Measurements from ENCODE around the gene DPYSL5. TPM values are rescaled to one million over a fixed set of nuclear protein-coding genes. Genes with fewer than 3 reads are reported as not detected.

DPYSL5 gene
- total RNA-seq, 1 donor = not detected

DNA sequence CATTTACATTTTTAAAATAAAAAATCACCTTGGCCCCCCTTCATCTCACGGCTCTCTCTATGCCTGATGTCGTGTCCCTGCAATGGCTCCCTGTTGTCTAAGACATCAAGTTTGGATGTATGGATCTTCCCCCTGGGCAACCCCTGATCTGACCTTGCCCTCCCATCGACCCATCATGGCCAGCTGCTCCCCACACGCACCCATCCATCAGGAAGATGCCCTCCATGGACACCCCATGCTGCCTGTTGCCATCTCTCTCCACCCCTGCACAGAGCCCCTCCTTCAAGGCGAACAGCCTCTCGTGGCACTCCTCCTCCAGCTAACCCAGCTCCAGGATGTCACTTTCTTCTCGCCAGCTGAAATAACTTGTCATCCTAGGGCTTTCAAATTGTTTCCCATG, 59.5 kb downstream of the DPYSL5 start:
- no peak for TF ChIP-seq CTCF (IDR thresholded peaks at IDR 0.05; ENCODE audit: insufficient read depth, low read depth, low read length)
- DNase-seq (ENCODE audit: low read depth) = no peak
- no peak overlapping the region for H3K4me3 ChIP-seq (ENCODE audit: low read depth, low read length)

DNA sequence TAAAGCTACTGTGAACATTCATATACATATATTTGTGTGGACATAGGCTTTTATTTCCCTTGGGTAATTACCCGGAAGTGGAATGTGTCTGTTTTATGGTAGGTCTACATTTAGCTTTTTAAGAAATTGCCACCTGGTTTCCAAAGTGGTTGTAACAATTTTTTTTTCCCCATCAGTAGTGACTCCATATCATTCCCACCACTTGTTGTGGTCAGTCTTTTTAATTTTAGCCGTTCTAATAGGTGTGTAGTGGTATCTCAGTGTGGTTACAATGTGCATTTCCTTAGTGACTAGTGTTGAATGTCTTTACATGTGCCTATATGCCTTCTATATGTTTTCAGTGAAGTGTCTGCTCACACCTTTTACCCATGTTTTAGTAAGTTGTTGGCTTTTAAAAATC, 62.2 kb downstream of the DPYSL5 start:
- TF ChIP-seq CTCF (IDR thresholded peaks at IDR 0.05; ENCODE audit: insufficient read depth, low read depth, low read length) = no peak
- no peak overlapping the region for H3K4me3 ChIP-seq (ENCODE audit: low read depth, low read length)
- no peak for DNase-seq (ENCODE audit: low read depth)

GRCh38 chr2:26911911-26912861, 64.3 kb downstream of the DPYSL5 start:
- DNase-seq (ENCODE audit: low read depth) = no peak
- no peak for TF ChIP-seq CTCF (IDR thresholded peaks at IDR 0.05; ENCODE audit: insufficient read depth, low read depth, low read length)
- no peak overlapping the region for H3K4me3 ChIP-seq (ENCODE audit: low read depth, low read length)

DNA sequence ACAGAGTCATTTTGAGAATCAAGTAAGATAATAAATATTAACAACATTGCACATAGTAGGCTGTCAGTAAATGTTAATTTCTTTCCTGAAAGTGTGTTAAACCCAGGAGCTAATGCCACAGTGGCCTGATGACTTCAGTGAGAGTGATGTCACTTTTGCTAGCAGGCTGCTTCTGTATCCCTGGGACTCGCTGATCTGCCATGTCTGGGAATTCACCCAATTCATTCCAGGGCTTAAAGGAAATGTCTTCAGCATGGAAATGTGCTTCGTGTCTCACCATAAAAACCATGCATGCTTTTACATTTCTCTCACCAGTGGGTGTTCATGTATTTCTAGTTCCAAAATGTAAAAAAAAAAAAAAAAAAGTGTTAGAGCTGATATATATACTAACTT, 65.7 kb downstream of the DPYSL5 start:
- no peak overlapping the region for H3K4me3 ChIP-seq (ENCODE audit: low read depth, low read length)
- DNase-seq (ENCODE audit: low read depth) = no peak
- no peak for TF ChIP-seq CTCF (IDR thresholded peaks at IDR 0.05; ENCODE audit: insufficient read depth, low read depth, low read length)

DNA sequence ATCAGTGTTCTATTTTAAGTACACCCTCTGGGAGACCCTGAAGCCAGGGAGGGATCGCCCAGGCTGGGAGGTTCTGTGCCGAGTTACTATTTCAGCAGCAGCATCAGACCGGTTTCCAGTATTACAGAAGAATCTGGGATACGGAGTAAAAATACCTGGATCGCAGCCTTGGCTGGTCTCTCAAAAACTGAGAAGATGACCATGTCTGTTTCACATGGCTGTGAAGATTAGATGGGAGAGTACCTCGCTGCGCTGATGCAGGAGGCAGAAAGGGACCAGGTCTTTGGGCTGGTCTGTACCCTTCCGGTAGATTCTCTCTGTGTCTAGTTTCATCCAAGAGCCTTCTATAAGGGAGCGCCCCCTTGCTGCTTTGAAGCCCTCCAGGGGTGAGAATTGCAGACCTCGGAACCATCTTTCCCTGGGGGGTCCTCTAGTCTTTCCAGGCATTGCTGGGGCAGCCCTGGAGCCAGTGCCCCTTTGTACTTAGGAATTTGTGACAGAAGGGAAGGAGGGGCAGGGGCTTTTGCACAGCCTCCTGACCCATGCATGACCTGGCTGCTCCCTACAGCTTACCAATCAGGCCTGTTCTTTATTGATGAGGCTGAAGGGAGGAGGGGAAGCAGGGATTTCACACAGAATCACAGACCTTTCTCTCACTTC, 66.2 kb downstream of the DPYSL5 start:
- no peak for TF ChIP-seq CTCF (IDR thresholded peaks at IDR 0.05; ENCODE audit: insufficient read depth, low read depth, low read length)
- DNase-seq (ENCODE audit: low read depth) = no peak

GRCh38 chr2:26914659-26915310, 66.9 kb downstream of the DPYSL5 start:
- no peak for TF ChIP-seq CTCF (IDR thresholded peaks at IDR 0.05; ENCODE audit: insufficient read depth, low read depth, low read length)
- no peak for DNase-seq (ENCODE audit: low read depth)

More for the DNA sequence above, 66.2 kb downstream of the DPYSL5 start:
- no peak overlapping the region for H3K4me3 ChIP-seq (ENCODE audit: low read depth, low read length)

More at GRCh38 chr2:26914659-26915310, 66.9 kb downstream of the DPYSL5 start:
- H3K4me3 ChIP-seq (ENCODE audit: low read depth, low read length) = no peak overlapping the region

Measured in fibroblast of villous mesenchyme (primary cell).